Kidney epithelial cell (primary cell): Measurements from ENCODE around the gene GNPNAT1. TPM values are rescaled to one million over a fixed set of nuclear protein-coding genes. Genes with fewer than 3 reads are reported as not detected.

Source experiments
- DNase-seq: peaks from one replicate; pipeline ENCODE4 v3.0.0-alpha.2; 2010; ENCODE audit warnings: low read depth
- H3K27me3 ChIP-seq: 2 replicates; pipeline ENCODE4 v1.6.0; 2011; ENCODE audit warnings: low read length; ENCODE audit not compliant: control insufficient read depth, insufficient read depth
- H3K36me3 ChIP-seq: 2 replicates; pipeline ENCODE4 v1.5.1; 2011; ENCODE audit warnings: low read length; ENCODE audit not compliant: control insufficient read depth, insufficient read depth
- H3K4me3 ChIP-seq: 2 replicates; pipeline ENCODE4 v1.5.1; 2011; ENCODE audit warnings: low read depth, mild to moderate bottlenecking, control low read depth, low read length
- total RNA-seq: library from RNA; depleted of rRNA; stranded (reverse); fragments of >200 nt; gene quantifications from 2 replicates; pipeline ENCODE4 v1.2.3, GENCODE V29; 2015
- TF ChIP-seq, protein P1 (sequence below): IDR thresholded peaks from 2 replicates; pipeline ENCODE4 v1.5.1; 2011; ENCODE audit warnings: mild to moderate bottlenecking, moderate library complexity, low read length, control low read depth, inconsistent platforms; ENCODE audit not compliant: insufficient read depth, poor library complexity, severe bottlenecking

Gene GNPNAT1
- total RNA-seq, 1 donor from 2014 or later: 41.3 TPM

- TF ChIP-seq, protein P1, sequence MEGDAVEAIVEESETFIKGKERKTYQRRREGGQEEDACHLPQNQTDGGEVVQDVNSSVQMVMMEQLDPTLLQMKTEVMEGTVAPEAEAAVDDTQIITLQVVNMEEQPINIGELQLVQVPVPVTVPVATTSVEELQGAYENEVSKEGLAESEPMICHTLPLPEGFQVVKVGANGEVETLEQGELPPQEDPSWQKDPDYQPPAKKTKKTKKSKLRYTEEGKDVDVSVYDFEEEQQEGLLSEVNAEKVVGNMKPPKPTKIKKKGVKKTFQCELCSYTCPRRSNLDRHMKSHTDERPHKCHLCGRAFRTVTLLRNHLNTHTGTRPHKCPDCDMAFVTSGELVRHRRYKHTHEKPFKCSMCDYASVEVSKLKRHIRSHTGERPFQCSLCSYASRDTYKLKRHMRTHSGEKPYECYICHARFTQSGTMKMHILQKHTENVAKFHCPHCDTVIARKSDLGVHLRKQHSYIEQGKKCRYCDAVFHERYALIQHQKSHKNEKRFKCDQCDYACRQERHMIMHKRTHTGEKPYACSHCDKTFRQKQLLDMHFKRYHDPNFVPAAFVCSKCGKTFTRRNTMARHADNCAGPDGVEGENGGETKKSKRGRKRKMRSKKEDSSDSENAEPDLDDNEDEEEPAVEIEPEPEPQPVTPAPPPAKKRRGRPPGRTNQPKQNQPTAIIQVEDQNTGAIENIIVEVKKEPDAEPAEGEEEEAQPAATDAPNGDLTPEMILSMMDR: no peak
- DNase-seq: no peak
- no peaks in the 10 kb centered on the region for H3K27me3 ChIP-seq
- H3K4me3 ChIP-seq: no peak overlapping the region
- no peaks in the 10 kb centered on the region for H3K36me3 ChIP-seq
These were observed 4.5 kb downstream of the GNPNAT1 start for GRCh38 chr14:52786887-52787286.

- H3K27me3 ChIP-seq: no peaks in the 10 kb centered on the region
- no peak for DNase-seq
- H3K4me3 ChIP-seq: no peak overlapping the region
- H3K36me3 ChIP-seq: no peaks in the 10 kb centered on the region
- TF ChIP-seq, protein P1: no peak
These were observed 8.2 kb downstream of the GNPNAT1 start for GRCh38 chr14:52783206-52783605.

DNA sequence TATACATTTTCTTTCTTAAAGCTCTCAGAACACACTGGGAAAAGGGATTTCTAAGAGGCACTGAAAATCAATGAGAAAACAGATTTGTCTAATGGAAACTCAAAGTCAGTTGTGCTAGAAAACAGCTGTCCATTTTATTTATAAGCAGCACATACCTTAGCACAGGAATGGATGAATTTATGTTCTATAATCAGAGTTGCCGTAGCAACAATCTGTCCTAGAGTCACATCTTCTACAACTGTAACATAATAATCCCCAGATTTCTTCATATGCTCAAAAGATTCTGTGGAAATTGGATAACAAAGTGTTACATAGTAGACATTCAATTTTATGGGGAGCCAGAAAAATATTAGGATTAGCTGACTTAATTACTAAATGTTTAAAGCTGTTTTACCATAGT, 9.8 kb downstream of the GNPNAT1 start:
- no peaks in the 10 kb centered on the region for H3K36me3 ChIP-seq
- H3K27me3 ChIP-seq: no peaks in the 10 kb centered on the region
- no peak for DNase-seq
- TF ChIP-seq, protein P1: no peak
- no peak overlapping the region for H3K4me3 ChIP-seq

- TF ChIP-seq, protein P1: no peak
- no peak for DNase-seq
- Histone ChIP-seq H3K27me3 (no peaks in the 10 kb centered on the region), H3K36me3 (no peaks in the 10 kb centered on the region), H3K4me3 (no peak overlapping the region)
These were observed 10.5 kb downstream of the GNPNAT1 start for GRCh38 chr14:52780893-52781292.

DNA sequence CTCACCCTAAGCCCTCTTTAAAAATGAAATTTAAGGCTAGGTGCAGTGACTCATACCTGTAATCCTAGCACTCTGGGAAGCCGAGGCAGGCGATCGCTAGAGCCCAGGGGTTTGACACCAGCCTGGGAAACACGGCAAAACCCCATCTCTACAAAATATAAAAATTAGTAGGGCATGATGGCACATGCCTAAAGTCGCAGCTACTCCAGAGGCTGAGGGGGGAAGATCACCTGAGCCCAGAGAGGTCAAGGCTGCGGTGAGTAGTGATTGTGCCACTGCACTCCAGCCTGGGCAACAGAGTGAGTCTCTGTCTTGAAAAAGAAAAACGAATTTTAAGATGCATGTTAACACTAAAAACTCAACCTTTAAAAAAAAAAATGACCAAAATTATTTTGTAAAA, 12.7 kb downstream of the GNPNAT1 start:
- H3K4me3 ChIP-seq: no peak overlapping the region
- TF ChIP-seq, protein P1: no peak
- no peaks in the 10 kb centered on the region for H3K36me3 ChIP-seq
- no peak for DNase-seq
- no peaks in the 10 kb centered on the region for H3K27me3 ChIP-seq

GRCh38 chr14:52776816-52777215, 14.6 kb downstream of the GNPNAT1 start:
- TF ChIP-seq, protein P1: no peak
- H3K4me3 ChIP-seq: no peak overlapping the region
- no peaks in the 10 kb centered on the region for H3K27me3 ChIP-seq
- H3K36me3 ChIP-seq: no peaks in the 10 kb centered on the region
- DNase-seq: no peak
